ENCODE results near the gene ITGB1.

GRCh38 chr10:32893434-32893833, 64.6 kb downstream of the ITGB1 start:
- TF ChIP-seq, protein P1, sequence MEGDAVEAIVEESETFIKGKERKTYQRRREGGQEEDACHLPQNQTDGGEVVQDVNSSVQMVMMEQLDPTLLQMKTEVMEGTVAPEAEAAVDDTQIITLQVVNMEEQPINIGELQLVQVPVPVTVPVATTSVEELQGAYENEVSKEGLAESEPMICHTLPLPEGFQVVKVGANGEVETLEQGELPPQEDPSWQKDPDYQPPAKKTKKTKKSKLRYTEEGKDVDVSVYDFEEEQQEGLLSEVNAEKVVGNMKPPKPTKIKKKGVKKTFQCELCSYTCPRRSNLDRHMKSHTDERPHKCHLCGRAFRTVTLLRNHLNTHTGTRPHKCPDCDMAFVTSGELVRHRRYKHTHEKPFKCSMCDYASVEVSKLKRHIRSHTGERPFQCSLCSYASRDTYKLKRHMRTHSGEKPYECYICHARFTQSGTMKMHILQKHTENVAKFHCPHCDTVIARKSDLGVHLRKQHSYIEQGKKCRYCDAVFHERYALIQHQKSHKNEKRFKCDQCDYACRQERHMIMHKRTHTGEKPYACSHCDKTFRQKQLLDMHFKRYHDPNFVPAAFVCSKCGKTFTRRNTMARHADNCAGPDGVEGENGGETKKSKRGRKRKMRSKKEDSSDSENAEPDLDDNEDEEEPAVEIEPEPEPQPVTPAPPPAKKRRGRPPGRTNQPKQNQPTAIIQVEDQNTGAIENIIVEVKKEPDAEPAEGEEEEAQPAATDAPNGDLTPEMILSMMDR (IDR thresholded peaks at IDR 0.05 in 8 of 11, conservative IDR thresholded peaks at IDR 0.05 in 3 of 11) = no peak
- no peak for TF ChIP-seq POLR2A (IDR thresholded peaks at IDR 0.05)
